NCI-H1436 treated with DMSO at 0.1 percent for 48 hours (cell line): ENCODE data around the gene PNMA8C.

Experiments
- DNase-seq: peaks from one replicate; lab custom pipeline; 2025; lab: John Stamatoyannopoulos, UW

Gene PNMA8C

DNA sequence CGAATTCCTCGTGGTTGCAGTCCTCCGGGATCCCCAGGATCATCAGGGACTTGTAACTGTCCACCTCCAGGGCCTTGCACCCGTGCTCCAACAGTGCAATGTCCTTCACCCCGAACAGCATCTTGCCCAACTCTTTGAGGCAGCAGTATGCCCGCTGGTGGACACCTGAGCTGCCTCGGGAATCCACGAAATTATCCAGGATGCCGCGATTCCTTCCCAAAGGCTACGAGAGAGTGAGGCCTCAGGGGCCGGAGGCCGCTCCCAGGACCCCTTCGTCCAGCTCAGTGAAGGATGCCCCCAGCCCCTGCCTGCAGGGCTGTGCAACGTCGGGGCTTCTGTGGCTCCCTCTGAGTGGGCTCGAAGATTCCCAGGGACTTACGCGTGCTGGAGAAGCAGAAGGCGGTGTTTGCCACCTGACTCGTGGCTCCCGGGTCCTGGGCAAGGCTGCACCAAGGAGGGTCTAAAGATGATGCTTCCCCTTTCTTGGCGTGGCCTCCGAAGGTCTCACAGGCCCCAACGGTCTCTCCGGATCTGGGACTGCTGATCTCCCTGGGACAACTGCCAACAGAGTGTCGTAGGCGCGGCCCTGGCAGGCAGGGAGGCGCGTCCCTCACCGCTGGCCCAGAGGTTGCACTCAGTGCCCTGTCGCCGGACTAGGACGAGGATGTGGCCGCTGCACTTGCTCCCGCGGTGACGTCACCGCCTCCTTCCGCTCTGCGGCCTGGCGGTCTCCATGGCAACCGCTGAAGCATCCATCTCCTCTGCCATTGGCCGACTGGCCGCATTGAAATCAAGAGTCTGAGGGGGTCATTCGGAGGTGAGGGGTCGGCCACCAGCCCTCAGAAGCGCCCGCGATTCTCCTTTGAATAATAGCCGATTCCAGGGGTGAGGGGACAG is at the start of gene PNMA8C:
TSS of gene PNMA8C (minus strand) at position 698 of the 897 bp plus-strand sequence. CDS start at position 121, 577 bp downstream.
- DNase-seq = peak; percentile 15

DNA sequence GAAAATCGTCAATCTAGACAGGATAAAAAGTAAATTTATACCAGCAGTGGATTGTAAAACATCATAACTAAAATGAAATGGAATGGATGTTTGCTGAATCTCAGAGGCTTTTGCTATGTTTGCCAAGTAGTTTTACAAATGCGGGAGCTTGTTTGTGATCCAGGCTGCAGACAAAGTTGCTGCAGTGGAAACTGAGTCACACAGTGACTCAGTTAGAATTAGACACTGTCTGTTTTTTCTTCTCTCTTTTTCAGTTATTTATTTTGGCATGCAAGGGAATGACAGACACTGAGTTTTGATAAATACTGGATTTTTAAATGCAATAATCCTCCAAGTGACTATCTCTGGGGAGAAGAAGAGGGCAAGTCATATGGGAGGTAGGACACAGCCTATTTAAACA is 47.2 kb upstream of the PNMA8C start:
- DNase-seq = no peak

DNA sequence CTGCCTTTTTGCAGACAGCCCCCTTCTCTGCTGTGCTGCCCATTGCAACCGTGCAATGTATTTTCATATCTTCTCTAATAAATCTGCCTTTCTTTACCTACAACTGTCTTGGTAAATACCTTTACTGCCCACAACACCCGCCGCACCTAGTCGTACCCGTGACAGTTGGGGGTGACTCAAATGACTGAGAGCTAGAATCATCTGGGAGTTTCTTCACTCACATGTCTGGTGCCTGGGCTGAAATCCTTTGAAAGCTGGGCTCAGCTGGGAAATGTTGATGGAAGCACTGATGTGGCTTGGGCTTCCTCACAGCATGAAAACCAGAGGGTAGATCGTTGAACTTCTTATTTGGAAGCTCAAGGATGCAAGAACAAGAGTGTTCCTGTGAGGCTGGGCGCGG is 45.5 kb upstream of the PNMA8C start:
- no peak for DNase-seq

- no peak for DNase-seq
Observed at GRCh38 chr19:46472592-46472991, 43.9 kb upstream of the PNMA8C start.

- no peak for DNase-seq
Observed at GRCh38 chr19:46471811-46472543, 43.2 kb upstream of the PNMA8C start.

DNA sequence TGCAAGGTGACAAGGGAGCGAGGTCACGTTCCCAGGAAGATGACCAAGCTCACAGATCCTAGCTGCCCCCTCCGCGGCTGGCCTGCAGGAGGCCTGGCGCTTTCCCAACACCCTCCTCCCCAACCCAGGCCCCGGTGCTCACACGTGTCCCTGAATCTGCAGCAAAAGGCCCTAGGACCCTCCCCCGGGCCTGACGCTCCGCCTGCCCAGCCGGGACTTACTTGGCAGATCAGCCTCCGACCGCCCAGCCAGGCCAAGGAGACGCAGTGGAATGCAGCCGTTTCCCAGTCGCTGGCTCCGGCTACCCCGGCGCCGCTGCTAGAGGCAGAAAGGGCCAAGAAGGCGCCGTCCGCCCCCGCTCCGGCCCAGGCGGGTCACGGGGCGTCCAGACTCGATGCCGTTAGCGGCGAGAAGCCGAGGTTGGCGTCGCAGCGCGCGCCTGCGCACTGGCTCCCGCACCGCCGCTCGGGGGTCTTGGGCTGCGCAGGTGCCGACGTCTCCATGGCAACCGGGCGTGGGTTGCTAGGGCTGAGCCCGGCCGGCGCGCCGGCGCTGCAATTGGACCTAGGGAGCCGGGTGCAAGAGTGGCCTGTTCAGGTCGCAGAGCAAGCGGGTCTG is 42.5 kb upstream of the PNMA8C start, which contains the start of gene PNMA8A:
TSS of gene PNMA8A (minus strand) at position 448 of the 618 bp plus-strand sequence. CDS start 528 bp downstream, outside the sequence.
- peak; percentile 60 for DNase-seq

DNA sequence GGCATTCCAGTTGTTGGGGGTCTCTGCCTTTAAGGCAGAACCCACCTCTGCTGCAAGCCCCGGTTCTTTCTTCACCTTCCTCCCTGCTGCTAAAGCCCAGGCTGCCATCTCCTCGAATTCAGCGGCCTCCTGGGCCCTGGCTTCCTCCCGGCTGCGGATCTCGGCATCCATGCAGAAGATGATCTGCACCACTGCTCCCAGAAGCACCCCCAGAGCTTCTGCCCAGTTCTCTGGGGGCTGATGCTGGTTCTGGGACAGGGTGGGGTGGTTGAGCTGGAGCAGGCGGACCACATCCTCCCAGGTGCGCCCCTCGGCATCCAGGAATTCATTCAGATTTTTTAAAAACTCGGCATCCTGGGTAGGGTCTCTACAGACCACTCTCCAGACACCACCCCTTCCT is 41.6 kb upstream of the PNMA8C start:
- DNase-seq = no peak

DNA sequence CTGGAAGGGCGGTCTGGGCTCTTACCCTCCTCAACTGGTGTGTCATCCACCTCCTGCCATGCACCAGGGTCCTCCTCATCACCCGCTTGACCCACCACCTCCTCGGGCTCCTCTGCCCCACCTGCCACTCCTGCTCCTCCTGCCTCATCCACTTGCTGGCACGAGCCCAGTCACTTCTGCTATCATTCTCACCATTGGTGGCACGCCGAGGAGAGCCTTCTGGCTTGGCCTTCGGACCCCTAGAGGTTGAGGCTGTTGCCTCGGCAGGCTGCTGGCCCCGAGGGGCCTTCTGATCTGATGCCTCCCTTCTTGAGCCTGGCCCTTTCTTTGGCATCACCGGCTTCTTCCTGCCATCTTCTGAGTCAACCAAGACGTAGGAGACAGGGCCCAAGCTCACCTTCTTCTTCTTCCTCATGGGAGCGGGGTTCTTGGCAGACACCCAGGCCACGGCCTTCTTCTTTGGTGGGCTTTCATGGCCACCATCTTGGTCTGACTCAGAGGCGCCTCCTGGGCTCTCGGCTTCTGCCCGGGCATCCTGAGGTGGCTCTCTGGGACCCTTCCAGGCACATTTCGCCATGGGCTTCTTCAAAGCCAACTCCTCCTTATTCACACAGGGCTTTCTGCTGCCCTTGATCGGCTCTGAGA is 40.9 kb upstream of the PNMA8C start:
- DNase-seq = no peak

DNA sequence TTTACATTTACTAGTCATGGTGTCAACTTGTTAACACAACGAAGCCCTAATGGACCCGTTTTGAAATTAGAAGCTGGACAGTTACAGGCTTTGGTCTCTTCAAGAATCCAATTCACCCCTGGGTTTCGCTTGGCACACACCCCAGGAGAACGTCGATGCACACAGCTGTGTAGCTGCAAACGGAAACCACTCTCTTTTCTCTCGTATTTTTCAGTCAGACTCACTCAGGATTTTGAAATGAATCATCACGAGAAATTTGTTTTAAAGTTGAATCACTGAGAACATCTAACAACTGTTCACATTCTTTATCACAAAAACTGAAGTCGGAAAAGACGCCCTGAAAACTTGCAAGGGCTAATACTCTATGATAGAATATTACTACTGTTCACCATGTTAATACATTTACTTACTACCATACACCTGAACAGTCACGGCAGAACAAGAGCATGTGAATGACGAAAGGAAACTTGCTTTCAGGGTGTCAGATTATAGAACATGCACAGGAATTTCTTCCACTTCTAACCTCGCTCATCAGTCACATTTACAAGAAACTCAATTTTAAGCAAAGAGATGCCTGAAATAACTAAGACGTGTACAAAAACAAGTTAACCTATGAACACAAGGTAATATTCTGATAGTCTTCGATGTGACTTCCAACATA is 37.9 kb upstream of the PNMA8C start:
- DNase-seq = no peak

- DNase-seq = no peak
Observed at GRCh38 chr19:46463516-46463915, 34.8 kb upstream of the PNMA8C start.

DNA sequence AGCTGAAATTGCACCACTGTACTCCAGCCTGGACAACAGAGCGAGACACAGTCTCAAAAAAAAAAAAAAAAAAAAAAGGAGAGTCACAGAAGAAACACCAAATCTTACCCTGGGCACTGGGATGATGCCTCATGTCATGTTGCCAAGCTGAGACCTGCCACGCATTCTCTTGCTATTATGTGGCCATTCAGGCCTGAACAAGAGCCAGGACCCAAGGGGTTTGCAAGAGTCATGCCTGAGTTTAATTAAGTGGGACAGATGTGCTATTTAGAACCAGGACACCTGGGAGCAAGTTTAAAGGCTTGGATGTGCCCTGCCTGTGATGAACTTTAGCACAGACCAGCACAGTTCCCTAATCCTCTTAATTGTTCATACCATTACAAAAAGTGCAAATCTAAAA is 32.8 kb upstream of the PNMA8C start:
- no peak for DNase-seq

DNA sequence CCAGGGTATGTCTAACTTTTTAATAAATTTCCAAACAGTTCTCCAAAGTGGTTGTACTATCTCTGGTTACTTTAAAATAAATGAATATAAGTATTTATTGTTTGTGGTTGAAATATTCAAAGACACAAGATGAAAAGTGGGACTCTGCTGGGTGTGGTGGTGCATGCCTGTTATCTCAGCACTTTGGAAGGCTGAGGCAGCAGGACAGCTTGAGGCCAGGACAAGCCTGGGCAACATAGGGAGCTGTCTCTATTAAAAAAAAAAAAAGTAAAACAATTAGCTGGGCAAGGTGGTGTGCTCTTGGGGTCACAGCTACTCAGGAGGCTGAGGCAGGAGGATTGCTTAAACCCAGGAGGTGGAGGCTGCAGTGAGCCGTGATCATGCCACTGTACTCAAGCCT is 32.2 kb upstream of the PNMA8C start:
- no peak for DNase-seq

GRCh38 chr19:46460055-46460454 is 31.3 kb upstream of the PNMA8C start:
- no peak for DNase-seq

GRCh38 chr19:46456930-46457329 is 28.2 kb upstream of the PNMA8C start:
- no peak for DNase-seq

DNA sequence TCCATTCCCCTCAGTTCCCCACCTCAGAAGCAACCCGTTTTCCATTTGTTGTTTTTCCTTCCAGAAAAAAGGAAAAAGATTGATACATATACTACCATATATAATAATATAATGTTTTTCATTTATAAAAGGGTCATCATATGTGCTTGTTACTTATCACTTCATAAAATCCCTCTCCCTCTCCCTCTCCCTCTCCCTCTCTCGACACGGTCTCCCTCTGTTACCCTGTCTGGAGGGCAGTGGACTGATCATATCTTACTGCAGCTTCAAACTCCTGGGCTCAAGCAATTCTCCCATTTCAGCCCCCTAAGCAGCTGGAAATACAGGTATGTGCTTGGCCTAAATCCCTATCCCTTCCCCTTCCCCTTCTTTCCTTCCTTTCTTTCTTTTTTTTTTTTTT is 25.5 kb upstream of the PNMA8C start:
- DNase-seq = no peak

GRCh38 chr19:46453661-46454060 is 24.9 kb upstream of the PNMA8C start:
- DNase-seq = no peak

DNA sequence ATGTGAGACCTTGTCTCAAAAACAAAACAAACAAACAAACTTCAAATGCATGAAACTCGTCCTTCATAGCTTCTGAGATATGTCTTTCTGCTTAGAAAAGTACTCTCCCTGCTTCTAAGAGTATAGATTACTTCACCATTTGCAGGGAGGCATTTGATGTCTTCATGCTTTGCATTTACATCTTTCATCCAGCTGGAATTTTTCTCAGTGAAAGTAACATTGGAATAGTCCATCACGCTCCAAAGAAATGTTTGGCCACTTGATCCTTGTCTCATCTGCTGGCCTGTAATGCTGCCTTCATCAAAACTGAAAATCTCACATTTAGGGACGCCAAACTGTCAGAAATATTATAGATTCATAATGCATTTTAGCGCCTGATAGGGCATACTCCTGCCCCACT is 23.4 kb upstream of the PNMA8C start:
- no peak for DNase-seq

DNA sequence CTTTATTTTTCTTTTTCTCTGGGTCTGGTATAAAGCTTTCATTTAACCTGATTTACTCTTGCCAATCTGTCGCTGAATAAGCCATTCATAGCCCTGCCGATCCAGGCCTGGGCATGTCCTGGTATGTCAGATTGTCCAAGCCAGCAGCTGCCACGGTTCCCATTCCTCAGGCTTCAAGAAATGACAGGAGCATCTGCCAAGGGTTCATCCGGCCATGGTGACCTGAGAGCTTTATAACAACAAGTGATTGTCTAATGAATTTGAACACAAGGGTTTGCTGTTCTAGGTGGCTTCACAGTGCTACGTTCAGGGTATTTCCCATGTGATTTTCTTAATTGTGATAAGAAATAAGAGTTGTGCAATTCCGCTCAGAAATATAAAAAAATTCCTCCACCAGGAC is 22.6 kb upstream of the PNMA8C start:
- DNase-seq = no peak

- DNase-seq = no peak
Observed at GRCh38 chr19:46450737-46451136, 22.0 kb upstream of the PNMA8C start.

GRCh38 chr19:46449228-46449627 is 20.5 kb upstream of the PNMA8C start:
- DNase-seq = no peak

DNA sequence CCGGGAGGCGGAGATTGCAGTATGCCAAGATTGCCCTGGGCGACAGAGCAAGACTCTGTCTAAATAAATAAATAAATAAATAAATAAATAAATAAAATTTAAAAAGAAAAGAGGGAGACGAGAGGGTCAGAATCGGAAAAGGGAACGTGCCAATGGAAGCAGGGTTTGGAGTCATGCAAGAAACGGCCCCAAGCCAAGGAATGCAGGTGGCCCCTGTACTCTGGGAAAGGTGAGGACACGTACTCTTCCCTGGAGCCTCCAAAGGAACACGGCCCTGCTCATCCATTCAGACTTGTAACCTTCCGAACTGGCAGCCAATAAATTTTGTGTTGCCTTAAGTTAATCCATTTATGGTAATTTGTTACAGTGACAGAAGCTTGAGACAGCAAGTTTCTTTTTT is 19.9 kb upstream of the PNMA8C start:
- no peak for DNase-seq

GRCh38 chr19:46447824-46448223 is 19.1 kb upstream of the PNMA8C start:
- DNase-seq = no peak
